Retinal pigment epithelial cell (primary cell): ENCODE results near the gene TRMT61A.

Experiments used
- DNase-seq: peaks from one replicate; pipeline ENCODE4 v3.0.0-alpha.2; 2010; ENCODE audit warnings: low read depth
- H3K4me3 ChIP-seq: 2 replicates; pipeline ENCODE4 v1.5.1; 2011; ENCODE audit warnings: mild to moderate bottlenecking, low read length, control low read depth, moderate library complexity
- TF ChIP-seq, protein P1 (sequence below): conservative IDR thresholded peaks from 2 replicates; pipeline ENCODE4 v1.5.1; 2011; ENCODE audit warnings: low read depth, low read length, control low read depth, inconsistent platforms

TRMT61A gene

GRCh38 chr14:103501041-103501870 is 27.7 kb upstream of the TRMT61A start:
- no peak overlapping the region for H3K4me3 ChIP-seq
- no peak for DNase-seq
- TF ChIP-seq, protein P1, sequence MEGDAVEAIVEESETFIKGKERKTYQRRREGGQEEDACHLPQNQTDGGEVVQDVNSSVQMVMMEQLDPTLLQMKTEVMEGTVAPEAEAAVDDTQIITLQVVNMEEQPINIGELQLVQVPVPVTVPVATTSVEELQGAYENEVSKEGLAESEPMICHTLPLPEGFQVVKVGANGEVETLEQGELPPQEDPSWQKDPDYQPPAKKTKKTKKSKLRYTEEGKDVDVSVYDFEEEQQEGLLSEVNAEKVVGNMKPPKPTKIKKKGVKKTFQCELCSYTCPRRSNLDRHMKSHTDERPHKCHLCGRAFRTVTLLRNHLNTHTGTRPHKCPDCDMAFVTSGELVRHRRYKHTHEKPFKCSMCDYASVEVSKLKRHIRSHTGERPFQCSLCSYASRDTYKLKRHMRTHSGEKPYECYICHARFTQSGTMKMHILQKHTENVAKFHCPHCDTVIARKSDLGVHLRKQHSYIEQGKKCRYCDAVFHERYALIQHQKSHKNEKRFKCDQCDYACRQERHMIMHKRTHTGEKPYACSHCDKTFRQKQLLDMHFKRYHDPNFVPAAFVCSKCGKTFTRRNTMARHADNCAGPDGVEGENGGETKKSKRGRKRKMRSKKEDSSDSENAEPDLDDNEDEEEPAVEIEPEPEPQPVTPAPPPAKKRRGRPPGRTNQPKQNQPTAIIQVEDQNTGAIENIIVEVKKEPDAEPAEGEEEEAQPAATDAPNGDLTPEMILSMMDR = no peak

GRCh38 chr14:103501921-103502669 is 26.9 kb upstream of the TRMT61A start:
- DNase-seq = no peak
- TF ChIP-seq, protein P1 = no peak
- H3K4me3 ChIP-seq = no peak overlapping the region

GRCh38 chr14:103502877-103503276 is 26.1 kb upstream of the TRMT61A start:
- no peak for DNase-seq
- H3K4me3 ChIP-seq = no peak overlapping the region
- TF ChIP-seq, protein P1 = no peak

DNA sequence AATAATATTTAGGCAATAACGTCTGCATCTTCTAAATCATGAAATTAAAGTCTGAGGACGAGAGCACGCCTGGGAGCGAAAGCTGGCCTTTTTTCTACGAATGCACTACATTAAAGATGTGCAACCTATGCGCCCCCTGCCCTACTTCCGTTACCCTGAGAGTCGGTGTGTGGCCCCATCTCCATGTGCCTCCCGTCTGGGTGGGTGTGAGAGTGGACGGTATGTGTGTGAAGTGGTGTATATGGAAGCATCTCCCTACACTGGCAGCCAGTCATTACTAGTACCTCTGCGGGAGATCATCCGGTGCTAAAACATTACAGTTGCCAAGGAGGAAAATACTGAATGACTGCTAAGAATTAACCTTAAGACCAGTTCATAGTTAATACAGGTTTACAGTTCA is 25.7 kb upstream of the TRMT61A start:
- TF ChIP-seq, protein P1 = no peak
- DNase-seq = no peak
- H3K4me3 ChIP-seq = no peak overlapping the region

GRCh38 chr14:103504991-103505565 is 23.9 kb upstream of the TRMT61A start:
- no peak overlapping the region for H3K4me3 ChIP-seq
- no peak for DNase-seq

GRCh38 chr14:103507751-103508150 is 21.2 kb upstream of the TRMT61A start:
- no peak for DNase-seq

More at GRCh38 chr14:103504991-103505565, 23.9 kb upstream of the TRMT61A start:
- TF ChIP-seq, protein P1 = peak; percentile 20

More at GRCh38 chr14:103507751-103508150, 21.2 kb upstream of the TRMT61A start:
- TF ChIP-seq, protein P1 = no peak
- H3K4me3 ChIP-seq = no peak overlapping the region
